SK-N-SH (cell line): Measurements from ENCODE around the gene RNF217. TPM values are rescaled to one million over a fixed set of nuclear protein-coding genes. Genes with fewer than 3 reads are reported as not detected.

Experiments
- CTCF ChIA-PET: fragments of 300-600, 350-600 bp; formaldehyde crosslinking; extraction: SDS; loops from one replicate; lab custom pipeline; 2021; lab: Yijun Ruan, JAX
- POLR2A ChIA-PET: fragments of 350-600 bp; sonication (Branson Sonifier 250); formaldehyde crosslinking; extraction: SDS; loops from one replicate; lab custom pipeline; 2020; ENCODE audit warnings: antibody characterized with exemption, inconsistent platforms; lab: Yijun Ruan, JAX
- DNase-seq: peaks from one replicate; pipeline ENCODE4 v3.0.0; 2012
- H2AFZ ChIP-seq: fragments of 200-600 bp; sonication (generic); 2 replicates; pipeline ENCODE4 v1.8.1; 2016; ENCODE audit warnings: antibody characterized with exemption, mild to moderate bottlenecking, low read depth
- H3F3A ChIP-seq: fragments of 200-600 bp; sonication (generic); replicated peaks from 2 replicates; pipeline ENCODE3; 2016; ENCODE audit warnings: antibody characterized with exemption, mild to moderate bottlenecking; ENCODE audit not compliant: insufficient read depth
- H3K27ac ChIP-seq, 2 experiments: fragments of 200-500 bp in 1 of 2; fragments of 200-600 bp in 1 of 2; sonication (Bioruptor generic) in 1 of 2; sonication (generic), shearing (Covaris generic) in 1 of 2; 2 replicates each; pipeline versions ENCODE4 v1.5.1 to v1.6.1; 2014 to 2016; ENCODE audit warnings: low read depth in 2 of 2, inconsistent platforms in 1 of 2, low read length in 1 of 2, mild to moderate bottlenecking in 1 of 2, mixed read lengths in 1 of 2
- H3K27me3 ChIP-seq: fragments of 200-600 bp; sonication (generic), shearing (Covaris generic); 2 replicates; pipeline ENCODE4 v1.6.1; 2016; ENCODE audit warnings: mixed run types; ENCODE audit not compliant: insufficient read depth
- H3K36me3 ChIP-seq, 2 experiments: fragments of 200-500 bp in 1 of 2; fragments of 200-600 bp in 1 of 2; sonication (Bioruptor generic) in 1 of 2; sonication (generic) in 1 of 2; replicated peaks in 1 of 2; 2 replicates each; pipeline versions ENCODE3 to v1.5.1; 2014 to 2016; ENCODE audit warnings: low read length in 1 of 2, mild to moderate bottlenecking in 1 of 2; ENCODE audit not compliant: insufficient read depth in 2 of 2, control insufficient read depth in 1 of 2
- H3K4me1 ChIP-seq, 2 experiments: fragments of 200-500 bp in 1 of 2; fragments of 200-600 bp in 1 of 2; sonication (Bioruptor generic) in 1 of 2; sonication (generic), shearing (Covaris generic) in 1 of 2; 2 replicates each; pipeline versions ENCODE4 v1.5.1 to v1.6.1; 2014 to 2016; ENCODE audit warnings: low read depth in 1 of 2, low read length in 1 of 2, mixed run types in 1 of 2; ENCODE audit not compliant: insufficient read depth in 2 of 2, control insufficient read depth in 1 of 2
- H3K4me2 ChIP-seq: fragments of 200-600 bp; sonication (generic), shearing (Covaris generic); 2 replicates; pipeline ENCODE4 v1.6.1; 2017; ENCODE audit warnings: mixed run types
- H3K4me3 ChIP-seq, 2 experiments: fragments of 200-500 bp in 1 of 2; fragments of 200-600 bp in 1 of 2; sonication (Bioruptor generic) in 1 of 2; sonication (generic), shearing (Covaris generic) in 1 of 2; 2 replicates each; pipeline versions ENCODE4 v1.5.1 to v1.8.1; 2014 to 2016; ENCODE audit warnings: low read depth in 2 of 2, inconsistent platforms in 1 of 2, low read length in 1 of 2, mild to moderate bottlenecking in 1 of 2, mixed read lengths in 1 of 2, moderate library complexity in 1 of 2
- H3K79me2 ChIP-seq: fragments of 200-600 bp; sonication (generic); 2 replicates; pipeline ENCODE4 v1.8.1; 2017; ENCODE audit warnings: mild to moderate bottlenecking; ENCODE audit not compliant: insufficient read depth
- H3K9ac ChIP-seq: fragments of 200-600 bp; sonication (generic); 2 replicates; pipeline ENCODE4 v1.6.1; 2017; ENCODE audit warnings: mixed run types
- H3K9me2 ChIP-seq: fragments of 200-600 bp; sonication (generic); 2 replicates; pipeline ENCODE4 v1.6.1; 2017; ENCODE audit warnings: mixed run types
- H3K9me3 ChIP-seq: fragments of 200-600 bp; sonication (generic); 2 replicates; pipeline ENCODE4 v1.6.1; 2017; ENCODE audit warnings: mixed run types, mild to moderate bottlenecking, moderate library complexity
- H4K20me1 ChIP-seq: fragments of 200-600 bp; sonication (generic); 2 replicates; pipeline ENCODE4 v1.6.1; 2017; ENCODE audit warnings: mild to moderate bottlenecking, mixed run types; ENCODE audit not compliant: insufficient read depth
- CTCF ChIP-seq: fragments of 200-600 bp; sonication (generic); IDR thresholded peaks from 2 replicates; pipeline ENCODE4 v1.6.1; 2017; ENCODE audit warnings: antibody characterized with exemption, mild to moderate bottlenecking, moderate library complexity
- ELF1 ChIP-seq: IDR thresholded peaks from 2 replicates; pipeline ENCODE4 v1.4.0; 2012
- EP300 ChIP-seq, 2 experiments: IDR thresholded peaks; 2 replicates each; pipeline versions ENCODE4 v1.4.0 to v1.6.1; 2012; ENCODE audit warnings: borderline replicate concordance in 1 of 2, low read depth in 1 of 2, low read length in 1 of 2
- EZH2phosphoT487 ChIP-seq: fragments of 200-600 bp; sonication (generic); IDR thresholded peaks from 2 replicates; pipeline ENCODE4 v1.6.1; 2017; ENCODE audit warnings: low read depth, mixed run types, mild to moderate bottlenecking, antibody characterized with exemption, moderate library complexity, borderline replicate concordance
- FOSL2 ChIP-seq: IDR thresholded peaks from 2 replicates; pipeline ENCODE4 v1.4.0; 2012; ENCODE audit warnings: low read depth, mild to moderate bottlenecking, moderate library complexity, borderline replicate concordance
- FOXM1 ChIP-seq: IDR thresholded peaks from 2 replicates; pipeline ENCODE4 v1.4.0; 2012; ENCODE audit warnings: low read depth, mild to moderate bottlenecking
- IRF3 ChIP-seq: fragments of 150-350 bp; IDR thresholded peaks from 2 replicates; pipeline ENCODE4 v1.6.1; 2016; ENCODE audit warnings: mild to moderate bottlenecking, low read depth, low read length
- JUND ChIP-seq: IDR thresholded peaks from 2 replicates; pipeline ENCODE4 v1.4.0; 2012
- MEF2A ChIP-seq: IDR thresholded peaks from 2 replicates; pipeline ENCODE4 v1.4.0; 2012; ENCODE audit warnings: low read depth, borderline replicate concordance
- PBX3 ChIP-seq: IDR thresholded peaks from 2 replicates; pipeline ENCODE4; 2012
- POLR2AphosphoS5 ChIP-seq: IDR thresholded peaks from 2 replicates; pipeline ENCODE4 v1.6.1; 2012; ENCODE audit warnings: low read depth, low read length
- TEAD4 ChIP-seq: IDR thresholded peaks from 2 replicates; pipeline ENCODE4 v1.4.0; 2012; ENCODE audit warnings: mild to moderate bottlenecking, borderline replicate concordance; ENCODE audit not compliant: insufficient read depth
- ZBTB33 ChIP-seq: IDR thresholded peaks from 2 replicates; pipeline ENCODE4 v1.4.0; 2012; ENCODE audit warnings: low read depth, borderline replicate concordance
- WGBS: methylation state at CpG from one replicate; pipeline ENCODE4 v1.1.6; 2017; ENCODE audit warnings: low lambda C conversion rate; 5-methylcytosine and 5-hydroxymethylcytosine counted together
- polyA plus RNA-seq, 3 experiments: library from polyadenylated mRNA; depleted of rRNA; stranded (reverse); fragments of >200 nt; gene quantifications; 2 replicates each; pipeline ENCODE4 v1.2.3, GENCODE V29; 2012

RNF217 gene
- polyA plus RNA-seq, 1 of the 3 experiments (the other 2 are of a cell fraction), result 0.28 TPM

- no peak for DNase-seq
- POLR2A ChIA-PET, result no interaction called here
- Histone ChIP-seq H3K9me3 (no peaks in the 10 kb centered on the region), H3K27ac (no peak overlapping the region), H3K27me3 (no peaks in the 10 kb centered on the region), H3K36me3 (no peaks in the 10 kb centered on the region), H3K79me2 (no peaks in the 10 kb centered on the region), H3K9ac (no peak overlapping the region), H3F3A (no peaks in the 10 kb centered on the region), H4K20me1 (no peaks in the 10 kb centered on the region), H3K4me1 (no peaks in the 10 kb centered on the region), H3K9me2 (no peaks in the 10 kb centered on the region), H2AFZ (no peak overlapping the region), H3K4me2 (no peak overlapping the region), H3K4me3 (no peak overlapping the region)
- WGBS, result 0% methylated on average over 2 of the region's 2 CpGs
- CTCF ChIA-PET, result no interaction called here
- TF ChIP-seq ELF1 (no peak), EP300 (IDR thresholded peaks at IDR 0.05; ENCODE audit: borderline replicate concordance in 1 of 2, low read depth in 1 of 2, low read length in 1 of 2) (no peak), EZH2phosphoT487 (no peak), TEAD4 (no peak), CTCF (no peak), MEF2A (no peak), IRF3 (no peak), POLR2AphosphoS5 (no peak), JUND (no peak), PBX3 (no peak), FOSL2 (no peak), ZBTB33 (no peak), FOXM1 (no peak)
Measured at GRCh38 chr6:124926435-124926834, 35.8 kb upstream of the RNF217 start.
